GM12801 (cell line): ENCODE measurements around the gene HDAC3.

Experiments used
- CTCF ChIP-seq: IDR thresholded peaks from one replicate; pipeline ENCODE4 v1.5.1; 2011; ENCODE audit warnings: control low read depth; ENCODE audit not compliant: insufficient read length; ENCODE audit errors: extremely low read depth

HDAC3 gene

GRCh38 chr5:141637767-141638419 lies 1.2 kb upstream of the HDAC3 start:
- TF ChIP-seq CTCF = no peak

GRCh38 chr5:141637123-141637766 lies 596 bp upstream of the HDAC3 start:
- TF ChIP-seq CTCF = no peak

GRCh38 chr5:141636106-141636412 lies 590 bp downstream of the HDAC3 start:
- TF ChIP-seq CTCF = no peak

DNA sequence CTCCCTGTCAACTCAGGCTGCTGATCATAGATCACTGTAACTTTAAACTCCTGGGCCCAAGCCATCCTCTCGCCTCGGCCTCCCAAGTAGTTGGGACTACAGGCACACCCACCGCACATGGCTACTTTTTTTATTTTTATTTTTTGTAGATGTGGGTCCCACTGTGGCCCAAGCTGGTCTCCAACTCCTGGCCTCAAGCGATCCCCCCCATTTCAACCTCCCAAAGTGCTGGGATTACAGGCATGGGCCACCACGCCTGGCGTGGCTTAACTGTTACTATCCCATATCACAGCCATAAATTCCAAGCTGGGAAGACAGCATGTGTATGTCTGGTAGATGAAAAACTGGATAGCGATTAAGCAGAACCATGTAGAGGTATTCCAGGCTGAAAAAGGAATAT lies 1.0 kb downstream of the HDAC3 start:
- no peak for TF ChIP-seq CTCF

DNA sequence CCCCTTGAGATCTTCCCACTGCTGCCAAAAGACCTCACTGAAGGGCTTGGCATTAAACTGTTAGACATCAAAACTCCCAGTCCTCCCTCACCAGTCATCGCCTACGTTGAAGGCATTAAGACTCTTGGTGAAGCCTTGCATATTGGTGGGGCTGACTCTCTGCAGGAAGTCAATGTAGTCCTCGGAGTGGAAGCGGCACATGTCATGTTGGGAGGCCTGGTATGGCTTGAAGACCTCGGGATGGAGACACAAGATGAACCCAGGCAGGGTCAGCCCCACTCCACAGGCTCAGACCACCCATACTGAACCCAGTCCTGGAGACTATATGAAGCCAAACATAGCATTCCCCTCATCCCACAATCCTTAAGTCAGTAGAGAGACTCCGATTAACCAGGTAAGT lies 1.9 kb downstream of the HDAC3 start:
- no peak for TF ChIP-seq CTCF

GRCh38 chr5:141633871-141634561 lies 2.6 kb downstream of the HDAC3 start:
- no peak for TF ChIP-seq CTCF

GRCh38 chr5:141632650-141633049 lies 4.0 kb downstream of the HDAC3 start:
- no peak for TF ChIP-seq CTCF
